Heart right ventricle (tissue), 16 donors: ENCODE measurements around the gene ARHGAP29. TPM values are rescaled to one million over a fixed set of nuclear protein-coding genes. Genes with fewer than 3 reads are reported as not detected.
A peak's percentile ranks its signal among the peaks of the same experiment; 100 is the strongest.

Experiments used
- ATAC-seq, 8 donors: fragments of 200-7000 bp; cut with Tn5 transposase; one replicate each; pipeline ENCODE4 v1.9.1; 2020; ENCODE audit warnings: mild to moderate bottlenecking in 8 of 8, moderate library complexity in 8 of 8, moderate number of reproducible peaks in 1 of 8
- DNase-seq, 2 donors: peaks; one replicate each; pipeline ENCODE4 v3.0.0-alpha.2; 2020
- H3K27ac ChIP-seq, 10 donors: fragments of 200-600 bp; sonication (generic) in 2 of 10; one replicate each; pipeline versions ENCODE4 v1.5.0 to v1.8.0; 2020 to 2022; ENCODE audit warnings: mild to moderate bottlenecking in 3 of 10
- H3K27me3 ChIP-seq, 7 donors: fragments of 200-600 bp; one replicate each; pipeline ENCODE4 v1.8.0; 2021 to 2022; ENCODE audit warnings: mild to moderate bottlenecking in 2 of 7
- H3K36me3 ChIP-seq, 9 donors: fragments of 200-600 bp; sonication (generic) in 1 of 9; one replicate each; pipeline versions ENCODE4 v1.5.0 to v1.8.0; 2020 to 2022; ENCODE audit warnings: mild to moderate bottlenecking in 2 of 9
- H3K4me1 ChIP-seq, 9 donors: fragments of 200-600 bp; sonication (generic) in 1 of 9; one replicate each; pipeline versions ENCODE4 v1.5.0 to v1.8.0; 2020 to 2022; ENCODE audit warnings: mild to moderate bottlenecking in 4 of 9
- H3K4me3 ChIP-seq, 10 donors: fragments of 200-600 bp; sonication (generic) in 2 of 10; one replicate each; pipeline versions ENCODE4 v1.5.0 to v1.8.0; 2020 to 2022; ENCODE audit warnings: mild to moderate bottlenecking in 7 of 10, moderate library complexity in 2 of 10
- H3K9me3 ChIP-seq, 11 donors: fragments of 200-600 bp in 10 of 11; sonication (generic) in 2 of 11; one replicate each; pipeline versions ENCODE4 v1.5.0 to v1.8.0; 2013 to 2022; ENCODE audit warnings: mild to moderate bottlenecking in 2 of 11, control low read depth in 1 of 11, moderate library complexity in 1 of 11
- CTCF ChIP-seq, 9 donors: fragments of 200-600 bp; sonication (generic) in 2 of 9; IDR thresholded peaks; one replicate each; pipeline versions ENCODE4 v1.5.0 to v1.8.0; 2021 to 2022; ENCODE audit warnings: antibody characterized with exemption in 9 of 9, mild to moderate bottlenecking in 5 of 9, moderate library complexity in 1 of 9
- WGBS, 2 donors: extraction: QIAGEN DNeasy Blood & Tissue Kit; methylation state at CpG; one replicate each; pipeline ENCODE4 v1.1.7; 2013; ENCODE audit warnings: inconsistent platforms in 1 of 2; 5-methylcytosine and 5-hydroxymethylcytosine counted together
- intact Hi-C, 10 donors: fragments of 100-400 bp; cut with DNase I; formaldehyde crosslinking; loops; one replicate each; pipeline versions ENCODE4 v1.11.1 to v1.14.2; 2022
- polyA plus RNA-seq, 2 donors: library from polyadenylated mRNA; stranded (reverse); fragments of 200-250 nt; gene quantifications; one replicate each; pipeline ENCODE4 v1.2.3, GENCODE V29; 2013
- total RNA-seq, 10 donors: library from RNA; stranded (reverse); fragmentation: NEBNext Ultra II Directional in 3 of 10; extraction: Animal tissue kit (Norgen Biotek cat#: 25700) in 3 of 10; gene quantifications; one replicate each; pipeline versions ENCODE4 v1.2.1 to v1.2.4, GENCODE V29; 2021 to 2023
- donor health status: Arrhythmogenic right ventricular cardiomyopathy.
- donor health status: ischemic (EF 13 %, LVEDD 7.1; RV severe dilation, severe dysfunction).
- donor health status: healthy with polysubstance abuse.
- donor health status: DM: no; HTN: yes; CAD: no.
- donor health status: DM: no; HTN: no; CAD: no.
- donor health status: ischemic (EF 25% LVEDD 6.9; RV normal size, moderate dysfunction).
- donor health status: ischemic (EF 25% LVEDD 5.7; RV mildly dilated, moderate dysfunction).
- donor health status: healthy.
- donor health status: DM: yes; HTN: yes; CAD: no.
- donor health status: Ischemic cardiomyopathy.
- donor health status: ischemic (EF 35%, LVEDD 5.7; RV mildly dilated, moderate dysfunction).
- donor health status: nonischemic (EF 11% LVEDD 7.7; RV severe dilation, severe dysfunction).
- donor health status: DM: yes; HTN: yes; CAD: no.
- donor health status: PGD.
- donor health status: ischemic (EF 29% LVEDD 5.4; RV normal size, mild dysfunction).
- donor health status: nonischemic (EF 23%, LVEDD 6.1; RV moderate dilation, normal function).

ARHGAP29 gene
- total and polyA plus RNA-seq, 12 donors: 8.8 to 34.3 (median 27.7) TPM

GRCh38 chr1:94247138-94248094 is 10.0 kb upstream of the ARHGAP29 start:
- ATAC-seq: peak; percentile 87 to 97 (median 94)
- Histone ChIP-seq H3K4me3 (peak overlapping the region; percentile 57 to 88 (median 68)), H3K27me3 (peaks cover 0 to 65% (median 0%) of the 10 kb centered on the region in 7 donors), H3K36me3 (no peaks in the 10 kb centered on the region), H3K9me3 (peaks cover 0 to 28% (median 18%) of the 10 kb centered on the region in 11 donors), H3K27ac (peak overlapping the region; percentile 84 to 96 (median 90)), H3K4me1 (peaks cover 0 to 15% (median 6%) of the 10 kb centered on the region in 9 donors)
- intact Hi-C loops: loop anchor here in 8 of 10 donors (2.0 to 10.0 kb wide), 8 partner anchors 47 to 200 kb away; no protein-coding TSS in a partner anchor
- WGBS, 2 donors: 1% methylated on average over 73 to 103 of the region's 103 CpGs
- DNase-seq: peak; percentile 81 to 89
- peak in 1 of 9 donors; percentile 6 for TF ChIP-seq CTCF (IDR thresholded peaks at IDR 0.05)

- Histone ChIP-seq H3K4me3 (peak overlapping the region; percentile 57 to 88 (median 68)), H3K4me1 (peaks cover 0 to 15% (median 6%) of the 10 kb centered on the region in 9 donors), H3K9me3 (peaks cover 0 to 35% (median 22%) of the 10 kb centered on the region in 11 donors), H3K27ac (peak overlapping the region; percentile 84 to 96 (median 90)), H3K27me3 (peaks cover 0 to 65% (median 0%) of the 10 kb centered on the region in 7 donors), H3K36me3 (no peaks in the 10 kb centered on the region)
- intact Hi-C loops: loop anchor here in 8 of 10 donors (2.0 to 10.0 kb wide), 8 partner anchors 48 to 199 kb away; no protein-coding TSS in a partner anchor
- no peak for TF ChIP-seq CTCF (IDR thresholded peaks at IDR 0.05)
- ATAC-seq (peak in 7 of 8 donors; percentile 7 to 72 (median 64)), DNase-seq (no peak)
- WGBS, 2 donors: 9 to 19% methylated on average over 11 of the region's 11 CpGs
Measured at GRCh38 chr1:94246692-94247137, 9.3 kb upstream of the ARHGAP29 start.

GRCh38 chr1:94245747-94246438 is 8.5 kb upstream of the ARHGAP29 start:
- DNase-seq (no peak), ATAC-seq (peak in 1 of 8 donors; percentile 20)
- no peaks in the 10 kb centered on the region for H3K36me3 ChIP-seq
- H3K27me3 ChIP-seq: peaks cover 0 to 69% (median 0%) of the 10 kb centered on the region in 7 donors
- TF ChIP-seq CTCF (IDR thresholded peaks at IDR 0.05): no peak
- H3K4me3 ChIP-seq: peak overlapping the region; percentile 57 to 88 (median 68)
- peaks cover 0 to 15% (median 6%) of the 10 kb centered on the region in 9 donors for H3K4me1 ChIP-seq
- H3K27ac ChIP-seq: peak overlapping the region; percentile 84 to 96 (median 90)
- intact Hi-C loops: loop anchor here in 8 of 10 donors (2.0 to 10.0 kb wide), 8 partner anchors 49 to 199 kb away; no protein-coding TSS in a partner anchor
- H3K9me3 ChIP-seq: peaks cover 0 to 35% (median 22%) of the 10 kb centered on the region in 11 donors
- 57 to 71% methylated on average over 5 of the region's 5 CpGs for WGBS, 2 donors
